SK-N-SH treated with all-trans-retinoic acid at 6 μM for 48 hours (cell line): ENCODE results near the gene FLAD1.
A peak's percentile ranks its signal among the peaks of the same experiment; 100 is the strongest.

Experiments
- ATAC-seq: fragments of 200-7000 bp; cut with Tn5 transposase; 3 replicates; pipeline ENCODE4 v1.9.1; 2020; ENCODE audit warnings: mild to moderate bottlenecking, moderate library complexity
- ARNTL ChIP-seq: fragments of 450-650 bp; formaldehyde crosslinking; IDR thresholded peaks from 2 replicates; pipeline ENCODE4 v1.5.0; 2020; ENCODE audit warnings: low read depth, mild to moderate bottlenecking, moderate library complexity, borderline replicate concordance
- CSDC2 ChIP-seq: fragments of 250-450 bp; sonication (Bioruptor Pico); IDR thresholded peaks from 2 replicates; pipeline ENCODE4 v1.5.0; 2020; ENCODE audit warnings: mild to moderate bottlenecking, moderate library complexity
- ESRRG ChIP-seq: fragments of 250-450 bp; sonication (Bioruptor Pico); IDR thresholded peaks from 2 replicates; pipeline ENCODE4 v1.6.1; 2021; ENCODE audit warnings: mild to moderate bottlenecking
- GLIS3 ChIP-seq: fragments of 250-450 bp; sonication (Bioruptor Pico); IDR thresholded peaks from 2 replicates; pipeline ENCODE4 v1.5.0; 2020; ENCODE audit warnings: mild to moderate bottlenecking, moderate library complexity
- ISL1 ChIP-seq: fragments of 250-450 bp; sonication (Bioruptor Pico); IDR thresholded peaks from 2 replicates; pipeline ENCODE4 v2.1.2; 2022; ENCODE audit warnings: mild to moderate bottlenecking, moderate library complexity
- PPARA ChIP-seq: fragments of 250-450 bp; sonication (Bioruptor Pico); IDR thresholded peaks from 2 replicates; pipeline ENCODE4 v1.5.0; 2020; ENCODE audit warnings: mild to moderate bottlenecking, borderline replicate concordance
- RARB ChIP-seq: fragments of 250-450 bp; sonication (Bioruptor Pico); IDR thresholded peaks from 2 replicates; pipeline ENCODE4 v1.8.0; 2021; ENCODE audit warnings: mild to moderate bottlenecking, moderate library complexity
- TCF4 ChIP-seq: fragments of 250-450 bp; sonication (Bioruptor Pico); IDR thresholded peaks from 2 replicates; pipeline ENCODE4 v1.8.0; 2021; ENCODE audit warnings: mild to moderate bottlenecking, moderate library complexity, borderline replicate concordance
- TOX ChIP-seq: fragments of 250-450 bp; sonication (Bioruptor Pico); IDR thresholded peaks from 2 replicates; pipeline ENCODE4 v1.8.0; 2021; ENCODE audit warnings: mild to moderate bottlenecking, moderate library complexity, borderline replicate concordance
- ZC3H10 ChIP-seq: fragments of 250-450 bp; sonication (Bioruptor Pico); IDR thresholded peaks from 2 replicates; pipeline ENCODE4 v1.5.1; 2021; ENCODE audit warnings: mild to moderate bottlenecking, moderate library complexity
- ZFP3 ChIP-seq: fragments of 250-450 bp; sonication (Bioruptor Pico); IDR thresholded peaks from 2 replicates; pipeline ENCODE4 v1.5.0; 2020; ENCODE audit warnings: mild to moderate bottlenecking, moderate library complexity
- ZFP30 ChIP-seq: fragments of 450-650 bp; formaldehyde crosslinking; IDR thresholded peaks from 2 replicates; pipeline ENCODE4 v1.5.0; 2022; ENCODE audit warnings: mild to moderate bottlenecking, moderate library complexity
- ZNF565 ChIP-seq: fragments of 450-650 bp; formaldehyde crosslinking; conservative IDR thresholded peaks from 2 replicates; pipeline ENCODE4 v1.5.0; 2020; ENCODE audit warnings: low read depth, mild to moderate bottlenecking, moderate library complexity
- ZNF70 ChIP-seq: fragments of 450-650 bp; formaldehyde crosslinking; IDR thresholded peaks from 2 replicates; pipeline ENCODE4 v1.5.0; 2020; ENCODE audit warnings: mild to moderate bottlenecking, moderate library complexity
- ZNF8 ChIP-seq: fragments of 450-650 bp; formaldehyde crosslinking; IDR thresholded peaks from 2 replicates; pipeline ENCODE4 v1.5.0; 2020; ENCODE audit warnings: mild to moderate bottlenecking, moderate library complexity
- TF ChIP-seq, protein P1 (sequence below): fragments of 250-450 bp; sonication (Bioruptor Pico); IDR thresholded peaks from 2 replicates; pipeline ENCODE4 v1.5.1; 2020; ENCODE audit warnings: low read depth, mild to moderate bottlenecking, moderate library complexity
- TF ChIP-seq, protein P2 (sequence below): fragments of 250-450 bp; sonication (Bioruptor Pico); IDR thresholded peaks from 2 replicates; pipeline ENCODE4 v1.8.0; 2020; ENCODE audit warnings: mild to moderate bottlenecking, moderate library complexity, borderline replicate concordance
- TF ChIP-seq, protein P3 (sequence below): fragments of 250-450 bp; sonication (Bioruptor Pico); IDR thresholded peaks from 2 replicates; pipeline ENCODE4 v1.8.0; 2021; ENCODE audit warnings: low read depth, mild to moderate bottlenecking, moderate library complexity, borderline replicate concordance
- TF ChIP-seq, protein P4 (sequence below): fragments of 250-450 bp; sonication (Bioruptor Pico); IDR thresholded peaks from 2 replicates; pipeline ENCODE4 v1.5.1; 2021; ENCODE audit warnings: mild to moderate bottlenecking, moderate library complexity
- TF ChIP-seq, protein P5 (sequence below): fragments of 250-450 bp; sonication (Bioruptor Pico); IDR thresholded peaks from 2 replicates; pipeline ENCODE4 v1.5.0; 2020; ENCODE audit warnings: mild to moderate bottlenecking, moderate library complexity

Gene FLAD1

DNA sequence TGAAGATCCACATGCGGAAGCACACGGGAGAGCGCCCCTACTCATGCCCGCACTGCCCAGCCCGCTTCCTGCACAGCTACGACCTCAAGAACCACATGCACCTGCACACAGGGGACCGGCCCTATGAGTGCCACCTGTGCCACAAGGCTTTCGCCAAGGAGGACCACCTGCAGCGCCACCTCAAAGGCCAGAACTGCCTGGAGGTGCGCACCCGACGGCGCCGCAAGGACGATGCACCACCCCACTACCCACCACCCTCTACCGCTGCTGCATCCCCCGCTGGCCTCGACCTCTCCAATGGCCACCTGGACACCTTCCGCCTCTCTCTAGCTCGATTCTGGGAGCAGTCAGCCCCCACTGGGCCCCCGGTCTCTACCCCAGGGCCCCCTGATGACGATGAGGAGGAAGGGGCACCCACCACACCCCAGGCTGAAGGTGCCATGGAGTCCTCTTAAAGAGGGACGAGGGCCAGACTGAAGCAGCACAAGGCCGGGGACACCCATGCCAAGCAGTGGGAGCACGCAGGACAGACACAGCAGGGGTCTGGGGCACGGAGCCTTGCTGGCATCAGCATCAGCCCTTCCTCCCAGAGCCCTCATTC lies 33.2 kb downstream of the FLAD1 start:
- no peak for ATAC-seq
- TF ChIP-seq, protein P1, sequence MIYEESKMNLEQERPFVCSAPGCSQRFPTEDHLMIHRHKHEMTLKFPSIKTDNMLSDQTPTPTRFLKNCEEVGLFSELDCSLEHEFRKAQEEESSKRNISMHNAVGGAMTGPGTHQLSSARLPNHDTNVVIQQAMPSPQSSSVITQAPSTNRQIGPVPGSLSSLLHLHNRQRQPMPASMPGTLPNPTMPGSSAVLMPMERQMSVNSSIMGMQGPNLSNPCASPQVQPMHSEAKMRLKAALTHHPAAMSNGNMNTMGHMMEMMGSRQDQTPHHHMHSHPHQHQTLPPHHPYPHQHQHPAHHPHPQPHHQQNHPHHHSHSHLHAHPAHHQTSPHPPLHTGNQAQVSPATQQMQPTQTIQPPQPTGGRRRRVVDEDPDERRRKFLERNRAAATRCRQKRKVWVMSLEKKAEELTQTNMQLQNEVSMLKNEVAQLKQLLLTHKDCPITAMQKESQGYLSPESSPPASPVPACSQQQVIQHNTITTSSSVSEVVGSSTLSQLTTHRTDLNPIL = no peak

DNA sequence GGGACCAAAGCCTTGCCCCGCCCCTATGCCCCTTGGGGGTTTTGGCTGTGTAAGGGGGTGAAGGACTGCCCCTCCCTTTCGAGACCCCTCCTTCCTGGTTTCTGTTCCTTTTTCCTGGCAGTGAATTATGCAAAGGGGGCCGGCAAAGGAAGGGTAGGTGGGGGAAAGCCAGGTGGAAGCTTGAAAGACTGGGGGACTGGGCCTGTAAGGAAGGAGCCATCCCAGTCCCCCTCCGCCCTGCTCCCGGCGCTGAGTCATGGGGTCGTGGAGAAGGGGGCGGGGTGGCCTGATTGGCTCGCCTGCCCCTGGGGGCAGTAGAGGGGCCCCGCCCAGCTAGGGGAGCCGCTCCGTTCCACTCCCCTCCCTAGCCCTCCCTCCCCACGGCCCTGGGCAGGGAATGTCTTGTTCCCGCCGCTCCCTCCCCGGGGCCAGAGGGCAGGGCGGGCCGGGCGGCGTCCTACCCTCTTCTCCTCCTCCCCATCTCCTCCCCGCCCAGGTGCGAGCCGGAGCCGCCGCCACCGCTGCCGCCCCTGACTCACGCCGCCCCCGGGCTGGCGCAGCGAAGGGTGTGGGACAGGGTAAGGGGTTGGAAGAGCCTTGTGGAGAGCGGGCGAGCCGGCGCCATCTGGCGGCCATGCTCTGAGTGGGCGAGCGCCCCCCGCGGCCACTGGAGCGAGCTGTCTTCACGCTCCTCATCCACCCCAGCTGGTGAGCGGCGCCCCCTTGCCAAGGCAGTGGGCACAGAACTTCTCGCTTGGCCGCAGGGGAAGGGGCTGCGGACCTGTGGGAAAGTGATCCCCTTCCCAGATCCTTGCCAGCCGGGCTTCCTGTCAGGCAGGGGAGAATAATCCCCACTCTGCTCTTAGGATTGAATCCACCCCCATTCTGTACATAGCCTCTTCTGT lies 34.1 kb downstream of the FLAD1 start:
- peak; percentile 97 for ATAC-seq
- TF ChIP-seq PPARA (no peak), RARB (CRISPR knock-in tag) (no peak), ESRRG (CRISPR knock-in tag) (no peak), ZFP3 (no peak)
- TF ChIP-seq, protein P2, sequence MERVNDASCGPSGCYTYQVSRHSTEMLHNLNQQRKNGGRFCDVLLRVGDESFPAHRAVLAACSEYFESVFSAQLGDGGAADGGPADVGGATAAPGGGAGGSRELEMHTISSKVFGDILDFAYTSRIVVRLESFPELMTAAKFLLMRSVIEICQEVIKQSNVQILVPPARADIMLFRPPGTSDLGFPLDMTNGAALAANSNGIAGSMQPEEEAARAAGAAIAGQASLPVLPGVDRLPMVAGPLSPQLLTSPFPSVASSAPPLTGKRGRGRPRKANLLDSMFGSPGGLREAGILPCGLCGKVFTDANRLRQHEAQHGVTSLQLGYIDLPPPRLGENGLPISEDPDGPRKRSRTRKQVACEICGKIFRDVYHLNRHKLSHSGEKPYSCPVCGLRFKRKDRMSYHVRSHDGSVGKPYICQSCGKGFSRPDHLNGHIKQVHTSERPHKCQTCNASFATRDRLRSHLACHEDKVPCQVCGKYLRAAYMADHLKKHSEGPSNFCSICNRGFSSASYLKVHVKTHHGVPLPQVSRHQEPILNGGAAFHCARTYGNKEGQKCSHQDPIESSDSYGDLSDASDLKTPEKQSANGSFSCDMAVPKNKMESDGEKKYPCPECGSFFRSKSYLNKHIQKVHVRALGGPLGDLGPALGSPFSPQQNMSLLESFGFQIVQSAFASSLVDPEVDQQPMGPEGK (CRISPR knock-in tag) = peak; percentile 44; the same call in 1 of the 2 replicates
- TF ChIP-seq, all 23 proteins: peak for 1

DNA sequence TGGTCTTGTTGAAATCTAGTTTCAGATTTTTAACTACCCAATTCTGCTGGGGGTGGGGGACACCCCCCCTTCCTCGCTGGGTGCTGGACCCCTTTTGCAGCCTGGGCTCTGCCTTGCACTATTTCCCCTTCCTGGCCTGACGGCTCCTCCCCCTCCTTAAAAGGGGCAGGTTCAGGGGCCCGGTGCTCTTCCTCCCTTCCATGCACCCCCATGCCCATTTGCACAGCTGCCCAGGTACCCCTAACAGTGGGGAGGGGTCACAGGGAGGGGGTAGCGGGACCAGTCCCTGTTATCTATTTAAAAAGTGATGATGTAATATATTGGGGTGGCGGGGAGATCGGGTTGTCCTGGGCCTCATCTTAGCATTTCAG lies 34.8 kb downstream of the FLAD1 start:
- TF ChIP-seq ZC3H10 (CRISPR knock-in tag) (no peak), ISL1 (CRISPR knock-in tag) (no peak), GLIS3 (CRISPR knock-in tag) (no peak), ZFP3 (no peak), TOX (no peak), PPARA (no peak), ESRRG (CRISPR knock-in tag) (no peak), TCF4 (no peak), ZNF8 (CRISPR knock-in tag) (no peak), ZNF565 (CRISPR knock-in tag) (no peak)
- TF ChIP-seq, protein P3, sequence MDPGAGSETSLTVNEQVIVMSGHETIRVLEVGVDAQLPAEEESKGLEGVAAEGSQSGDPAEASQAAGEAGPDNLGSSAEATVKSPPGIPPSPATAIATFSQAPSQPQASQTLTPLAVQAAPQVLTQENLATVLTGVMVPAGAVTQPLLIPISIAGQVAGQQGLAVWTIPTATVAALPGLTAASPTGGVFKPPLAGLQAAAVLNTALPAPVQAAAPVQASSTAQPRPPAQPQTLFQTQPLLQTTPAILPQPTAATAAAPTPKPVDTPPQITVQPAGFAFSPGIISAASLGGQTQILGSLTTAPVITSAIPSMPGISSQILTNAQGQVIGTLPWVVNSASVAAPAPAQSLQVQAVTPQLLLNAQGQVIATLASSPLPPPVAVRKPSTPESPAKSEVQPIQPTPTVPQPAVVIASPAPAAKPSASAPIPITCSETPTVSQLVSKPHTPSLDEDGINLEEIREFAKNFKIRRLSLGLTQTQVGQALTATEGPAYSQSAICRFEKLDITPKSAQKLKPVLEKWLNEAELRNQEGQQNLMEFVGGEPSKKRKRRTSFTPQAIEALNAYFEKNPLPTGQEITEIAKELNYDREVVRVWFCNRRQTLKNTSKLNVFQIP (CRISPR knock-in tag) = no peak
- TF ChIP-seq, protein P4, sequence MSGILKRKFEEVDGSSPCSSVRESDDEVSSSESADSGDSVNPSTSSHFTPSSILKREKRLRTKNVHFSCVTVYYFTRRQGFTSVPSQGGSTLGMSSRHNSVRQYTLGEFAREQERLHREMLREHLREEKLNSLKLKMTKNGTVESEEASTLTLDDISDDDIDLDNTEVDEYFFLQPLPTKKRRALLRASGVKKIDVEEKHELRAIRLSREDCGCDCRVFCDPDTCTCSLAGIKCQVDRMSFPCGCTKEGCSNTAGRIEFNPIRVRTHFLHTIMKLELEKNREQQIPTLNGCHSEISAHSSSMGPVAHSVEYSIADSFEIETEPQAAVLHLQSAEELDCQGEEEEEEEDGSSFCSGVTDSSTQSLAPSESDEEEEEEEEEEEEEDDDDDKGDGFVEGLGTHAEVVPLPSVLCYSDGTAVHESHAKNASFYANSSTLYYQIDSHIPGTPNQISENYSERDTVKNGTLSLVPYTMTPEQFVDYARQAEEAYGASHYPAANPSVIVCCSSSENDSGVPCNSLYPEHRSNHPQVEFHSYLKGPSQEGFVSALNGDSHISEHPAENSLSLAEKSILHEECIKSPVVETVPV (CRISPR knock-in tag) = no peak
- TF ChIP-seq, protein P2 (CRISPR knock-in tag) = no peak
- ATAC-seq = no peak

DNA sequence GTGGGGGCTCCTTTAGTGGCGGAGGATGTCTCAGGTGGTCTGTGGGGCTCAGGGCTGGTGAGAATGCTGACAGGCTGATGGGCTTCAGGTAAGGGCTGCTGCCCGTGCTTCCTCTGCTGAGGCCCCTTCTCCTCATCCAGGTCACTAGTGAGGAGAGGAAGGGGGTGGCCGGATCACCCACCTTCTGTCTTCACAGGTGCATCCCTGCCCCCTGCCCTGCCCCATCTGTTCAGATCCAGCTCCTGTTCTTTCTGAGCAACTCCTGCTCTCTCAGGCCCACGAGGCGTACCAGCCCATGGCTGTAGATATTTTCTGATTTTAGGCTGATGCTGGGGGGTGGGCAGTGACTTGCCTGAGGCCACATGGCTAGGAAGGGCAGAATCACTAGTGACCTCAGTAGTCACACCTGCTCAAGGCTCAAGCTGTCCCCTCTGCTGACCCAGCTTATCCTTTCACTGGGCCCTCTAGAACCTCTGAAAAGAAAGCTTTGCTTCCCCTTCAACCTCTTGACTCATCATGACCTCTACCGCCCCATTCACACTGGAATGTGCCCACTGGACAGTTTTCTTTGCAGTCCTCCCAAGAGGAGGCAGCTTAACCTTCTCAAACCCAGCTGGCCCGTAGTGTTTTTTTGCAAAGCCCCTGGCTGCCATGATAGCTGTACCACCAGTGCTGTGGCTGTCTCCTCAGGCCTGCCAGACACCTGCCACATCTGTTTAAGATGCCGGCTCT lies 35.6 kb downstream of the FLAD1 start:
- no peak for ATAC-seq
- TF ChIP-seq PPARA = no peak
- no peak for TF ChIP-seq ZNF8 (CRISPR knock-in tag)
- TF ChIP-seq, protein P5, sequence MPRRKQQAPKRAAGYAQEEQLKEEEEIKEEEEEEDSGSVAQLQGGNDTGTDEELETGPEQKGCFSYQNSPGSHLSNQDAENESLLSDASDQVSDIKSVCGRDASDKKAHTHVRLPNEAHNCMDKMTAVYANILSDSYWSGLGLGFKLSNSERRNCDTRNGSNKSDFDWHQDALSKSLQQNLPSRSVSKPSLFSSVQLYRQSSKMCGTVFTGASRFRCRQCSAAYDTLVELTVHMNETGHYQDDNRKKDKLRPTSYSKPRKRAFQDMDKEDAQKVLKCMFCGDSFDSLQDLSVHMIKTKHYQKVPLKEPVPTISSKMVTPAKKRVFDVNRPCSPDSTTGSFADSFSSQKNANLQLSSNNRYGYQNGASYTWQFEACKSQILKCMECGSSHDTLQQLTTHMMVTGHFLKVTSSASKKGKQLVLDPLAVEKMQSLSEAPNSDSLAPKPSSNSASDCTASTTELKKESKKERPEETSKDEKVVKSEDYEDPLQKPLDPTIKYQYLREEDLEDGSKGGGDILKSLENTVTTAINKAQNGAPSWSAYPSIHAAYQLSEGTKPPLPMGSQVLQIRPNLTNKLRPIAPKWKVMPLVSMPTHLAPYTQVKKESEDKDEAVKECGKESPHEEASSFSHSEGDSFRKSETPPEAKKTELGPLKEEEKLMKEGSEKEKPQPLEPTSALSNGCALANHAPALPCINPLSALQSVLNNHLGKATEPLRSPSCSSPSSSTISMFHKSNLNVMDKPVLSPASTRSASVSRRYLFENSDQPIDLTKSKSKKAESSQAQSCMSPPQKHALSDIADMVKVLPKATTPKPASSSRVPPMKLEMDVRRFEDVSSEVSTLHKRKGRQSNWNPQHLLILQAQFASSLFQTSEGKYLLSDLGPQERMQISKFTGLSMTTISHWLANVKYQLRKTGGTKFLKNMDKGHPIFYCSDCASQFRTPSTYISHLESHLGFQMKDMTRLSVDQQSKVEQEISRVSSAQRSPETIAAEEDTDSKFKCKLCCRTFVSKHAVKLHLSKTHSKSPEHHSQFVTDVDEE = no peak
- TF ChIP-seq ARNTL = no peak
- no peak for TF ChIP-seq CSDC2 (CRISPR knock-in tag)
- TF ChIP-seq ZC3H10 (CRISPR knock-in tag) = no peak
- no peak for TF ChIP-seq ZNF70 (CRISPR knock-in tag)
- TF ChIP-seq ZFP30 (CRISPR knock-in tag) = no peak
- TF ChIP-seq, protein P3 (CRISPR knock-in tag) = no peak
